ENCODE results near the gene MAP3K5.
"Not testable (repeated sequence)": the region's sequence is repeated elsewhere in the genome, so short reads cannot be mapped to it uniquely, and the experiment has no call there.

Gene MAP3K5

DNA sequence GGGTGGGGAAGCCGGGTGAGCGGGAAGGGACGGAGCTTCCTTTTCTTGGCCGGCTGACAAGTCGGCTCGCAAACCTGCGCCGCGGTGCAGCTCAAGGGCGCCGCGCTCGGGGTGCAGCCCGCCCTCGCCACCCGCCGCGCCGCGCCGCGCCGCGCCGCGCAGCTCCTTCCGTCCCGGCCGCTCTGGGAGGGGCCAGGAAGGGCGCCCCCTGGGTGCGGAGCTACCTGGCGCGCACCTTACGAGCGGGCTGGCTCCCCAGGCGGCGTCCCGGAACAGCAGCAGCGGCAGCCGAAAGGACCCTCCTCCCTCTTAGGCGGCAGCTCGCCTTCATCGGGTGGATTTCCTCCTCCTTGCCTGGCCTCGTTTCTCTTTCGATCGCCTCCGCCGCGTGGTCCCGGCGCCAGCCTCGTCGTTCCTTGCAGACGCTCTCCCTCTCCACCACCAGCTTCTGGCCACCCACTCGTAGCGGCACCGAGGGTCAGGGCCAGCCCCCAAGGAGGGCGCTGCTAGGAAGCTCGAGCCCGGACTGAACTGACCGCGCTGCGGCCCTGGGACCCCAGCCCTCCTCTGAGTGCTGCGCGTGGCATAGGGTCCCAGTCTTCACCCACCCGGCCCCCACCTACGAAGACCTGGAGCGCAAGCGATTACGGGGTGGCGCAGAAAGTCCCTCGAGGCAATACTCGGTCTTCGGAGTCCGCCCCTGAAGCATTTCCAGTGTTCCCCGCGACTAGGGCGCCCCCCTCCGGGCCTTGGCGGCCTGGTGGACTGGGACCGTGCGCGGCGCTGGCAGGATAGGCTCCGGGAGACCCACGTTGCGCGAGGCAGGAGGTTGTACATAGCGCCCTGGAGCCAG is at the start of gene MAP3K5:
TSS of gene MAP3K5 (minus strand) at position 68 of the 853 bp plus-strand sequence. CDS start 320 bp downstream, outside the sequence.
- DNase-seq: peak; percentile 85 to 88

GRCh38 chr6:136840276-136841001 is 48.2 kb upstream of the MAP3K5 start:
- no peak for DNase-seq

DNA sequence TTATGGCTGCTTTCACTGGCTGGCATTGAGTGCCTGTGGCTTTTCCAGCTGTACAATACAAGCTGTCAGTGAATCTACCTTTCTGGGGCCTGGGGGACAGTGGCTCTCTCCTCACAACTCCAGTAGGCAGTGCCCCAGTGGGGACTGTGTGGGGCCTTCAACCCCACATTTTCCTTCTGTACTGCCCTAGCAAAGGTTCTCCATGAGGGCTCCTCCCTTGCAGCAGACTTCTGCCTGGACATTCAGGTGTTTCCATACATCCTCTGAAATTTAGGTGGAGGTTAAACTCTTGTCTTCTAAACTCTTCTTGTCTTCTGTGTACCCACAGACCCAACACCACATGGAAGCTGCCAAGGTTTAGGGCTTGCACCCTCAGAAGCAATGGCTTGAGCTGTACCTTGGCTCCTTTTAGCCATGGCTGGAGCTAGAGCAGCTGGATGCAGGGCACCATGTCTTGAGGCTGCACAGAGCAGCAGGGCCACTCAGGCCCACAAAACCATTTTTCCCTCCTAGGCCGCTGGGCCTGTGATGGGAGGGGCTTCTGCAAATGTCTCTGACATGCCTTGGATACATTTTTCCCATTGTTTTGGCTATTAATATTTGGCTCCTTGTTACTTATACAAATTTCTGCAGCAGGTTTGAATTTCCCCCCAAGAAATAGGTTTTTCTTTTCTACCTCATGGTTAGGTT is 39.7 kb upstream of the MAP3K5 start:
- no peak for DNase-seq

DNA sequence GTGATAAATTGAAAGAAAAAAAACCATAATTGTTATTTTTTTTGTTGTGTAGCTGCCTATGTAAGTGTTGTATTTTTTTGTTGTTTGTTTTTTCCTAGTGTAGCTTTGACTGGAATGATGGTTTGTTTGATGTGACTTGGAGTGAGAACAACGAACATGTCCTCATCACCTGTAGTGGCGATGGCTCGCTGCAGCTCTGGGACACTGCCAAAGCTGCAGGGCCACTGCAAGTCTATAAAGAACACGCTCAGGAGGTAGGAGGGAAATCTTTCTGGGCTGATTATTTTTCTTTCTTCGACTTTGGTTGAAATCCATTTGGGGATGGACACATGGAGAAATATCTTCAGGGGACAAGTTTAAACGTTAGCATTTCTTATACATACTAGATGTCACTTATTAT is 33.9 kb upstream of the MAP3K5 start:
- DNase-seq: no peak

GRCh38 chr6:136823128-136823660 is 30.9 kb upstream of the MAP3K5 start:
- DNase-seq: no peak

DNA sequence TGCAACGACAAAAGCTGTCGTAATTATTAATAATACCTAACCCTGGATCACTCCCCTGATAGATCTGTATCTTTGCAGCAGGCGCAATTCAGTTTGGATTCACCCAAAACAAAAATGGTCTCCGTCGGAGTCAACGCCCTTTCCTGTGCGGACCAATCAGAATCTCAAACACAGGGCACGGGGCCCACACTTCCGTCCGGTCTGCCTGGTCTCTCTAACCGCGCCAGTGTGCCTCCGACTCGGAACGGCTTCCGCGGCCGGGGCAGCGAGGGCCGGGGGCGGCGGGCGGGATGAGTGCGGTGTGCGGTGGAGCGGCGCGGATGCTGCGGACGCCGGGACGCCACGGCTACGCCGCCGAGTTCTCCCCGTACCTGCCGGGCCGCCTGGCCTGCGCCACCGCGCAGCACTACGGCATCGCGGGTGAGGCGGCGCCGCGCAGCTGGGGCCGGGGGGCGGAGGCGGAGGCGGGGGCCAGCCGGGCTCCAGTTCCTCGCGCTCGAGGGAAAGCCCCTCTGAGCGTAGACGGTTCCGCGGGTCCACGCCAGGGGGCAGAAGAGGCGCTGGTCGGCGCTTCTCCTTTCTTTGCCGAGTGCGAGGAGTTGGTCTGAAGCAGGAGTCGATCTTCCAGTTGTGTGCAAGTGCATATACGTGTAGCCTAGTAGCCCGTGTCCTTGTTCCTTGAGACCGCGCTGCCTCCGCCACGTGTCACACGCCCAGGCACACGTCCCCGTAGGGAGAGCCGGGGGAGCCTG is 30.3 kb upstream of the MAP3K5 start, which contains the start of gene PEX7:
TSS of gene PEX7 (plus strand) at position 217 of the 752 bp plus-strand sequence. CDS start at position 291, 74 bp downstream.
- peak; percentile 80 to 86 for DNase-seq

GRCh38 chr6:136822046-136822375 is 29.7 kb upstream of the MAP3K5 start:
- DNase-seq: no peak

- DNase-seq: no peak
These were observed 28.3 kb upstream of the MAP3K5 start for GRCh38 chr6:136820561-136820960.

GRCh38 chr6:136816656-136817055 is 24.4 kb upstream of the MAP3K5 start:
- no peak for DNase-seq

GRCh38 chr6:136815608-136816007 is 23.3 kb upstream of the MAP3K5 start:
- DNase-seq: not testable (repeated sequence)

- DNase-seq: no peak
These were observed 19.9 kb upstream of the MAP3K5 start for GRCh38 chr6:136812174-136812573.

GRCh38 chr6:136811272-136811671 is 19.0 kb upstream of the MAP3K5 start:
- DNase-seq: no peak

- no peak for DNase-seq
These were observed 17.0 kb upstream of the MAP3K5 start for GRCh38 chr6:136809091-136809860.

- no peak for DNase-seq
These were observed 11.3 kb upstream of the MAP3K5 start for GRCh38 chr6:136803608-136804007.

DNA sequence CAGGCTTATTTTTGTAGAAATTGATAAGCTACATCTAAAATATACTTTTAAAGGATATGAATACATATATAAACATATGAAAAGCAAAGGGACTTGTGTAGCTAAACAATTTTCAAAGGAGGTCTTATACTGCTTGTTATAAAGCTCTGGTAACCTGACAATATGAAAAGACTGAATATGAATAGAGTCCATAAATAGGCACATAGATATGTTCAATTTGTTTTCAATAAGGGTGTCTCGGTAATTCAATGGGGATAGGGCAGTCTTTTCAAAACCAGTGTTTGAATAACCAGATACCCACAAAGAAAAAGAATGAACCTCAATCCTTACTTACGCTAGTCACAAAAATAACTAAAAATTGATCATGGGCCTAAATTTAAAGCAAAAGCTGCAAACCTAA is 9.3 kb upstream of the MAP3K5 start:
- no peak for DNase-seq

DNA sequence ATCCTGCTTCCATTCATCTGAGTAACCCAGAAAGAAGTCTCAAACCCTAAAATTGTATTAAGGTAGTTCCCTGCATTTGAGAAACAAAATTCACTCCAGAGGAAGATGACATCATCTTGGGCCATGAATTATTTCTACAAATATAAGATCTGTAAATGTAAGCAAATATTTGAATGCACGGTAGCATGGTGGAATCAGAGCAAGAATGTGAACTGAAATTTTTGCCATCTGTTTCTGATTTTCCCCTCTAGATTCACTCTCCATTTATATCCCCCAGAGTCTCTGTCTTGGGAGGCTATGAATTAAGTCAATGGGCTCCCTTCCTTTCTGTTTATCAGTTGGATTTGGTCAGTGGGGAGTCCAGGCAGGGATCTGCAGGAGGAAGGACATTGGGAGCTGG is 5.8 kb upstream of the MAP3K5 start:
- no peak for DNase-seq

GRCh38 chr6:136795996-136796395 is 3.7 kb upstream of the MAP3K5 start:
- no peak for DNase-seq

DNA sequence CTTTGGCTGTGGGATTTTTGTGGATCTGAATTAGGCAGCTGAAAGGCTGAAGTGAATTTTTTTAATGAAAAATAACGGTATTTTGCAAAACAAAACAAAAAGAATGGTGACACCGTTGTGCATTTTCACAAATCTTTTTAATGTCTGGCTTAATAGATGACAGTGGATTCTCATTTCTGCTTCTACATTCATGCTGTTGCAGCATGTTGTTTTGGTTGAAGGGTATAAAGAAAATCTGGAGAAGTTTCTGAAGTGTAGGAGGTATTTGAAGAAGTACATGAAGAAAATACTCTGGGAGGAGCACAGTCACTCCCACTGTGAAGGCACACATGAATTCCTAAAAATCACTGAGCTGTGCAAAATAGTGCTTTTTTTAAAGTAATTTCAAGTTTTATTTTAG is 3.1 kb upstream of the MAP3K5 start:
- no peak for DNase-seq

DNA sequence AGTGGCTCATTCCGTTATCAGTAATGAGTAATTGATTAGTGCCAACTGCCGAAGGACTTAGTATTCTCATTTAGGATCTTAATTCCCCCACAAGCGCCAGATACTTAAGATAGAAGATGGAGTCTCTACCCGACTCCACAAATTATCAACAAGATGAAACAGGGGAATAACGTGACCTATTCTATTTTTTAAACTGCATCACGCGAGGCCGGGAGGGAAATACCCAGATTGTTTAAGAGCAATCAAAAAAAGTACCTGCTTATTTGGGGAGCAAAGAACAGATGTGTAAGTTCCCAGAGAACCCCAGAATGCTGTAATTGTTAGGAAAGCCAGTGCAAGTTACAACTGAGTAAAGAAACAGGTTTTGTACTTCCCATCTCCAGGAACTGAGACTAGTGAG is 1.1 kb upstream of the MAP3K5 start:
- no peak for DNase-seq

DNA sequence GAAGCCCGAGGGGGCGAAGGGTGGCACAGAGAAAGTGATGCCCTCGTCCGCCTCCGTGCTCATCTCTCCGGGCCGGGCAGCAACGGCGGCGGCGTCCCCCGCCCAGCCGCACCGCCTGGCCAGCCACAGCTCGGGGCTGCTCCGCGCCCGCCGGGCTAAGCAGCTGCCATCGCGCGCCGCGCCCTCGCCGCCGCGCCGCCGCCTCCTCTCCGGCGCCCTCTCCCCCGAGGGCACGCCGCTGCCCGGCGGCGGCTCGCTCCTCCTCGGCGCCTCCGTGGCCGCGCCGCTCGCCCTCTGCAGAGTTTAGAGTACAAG is 225 bp downstream of the MAP3K5 start:
- no peak for DNase-seq

DNA sequence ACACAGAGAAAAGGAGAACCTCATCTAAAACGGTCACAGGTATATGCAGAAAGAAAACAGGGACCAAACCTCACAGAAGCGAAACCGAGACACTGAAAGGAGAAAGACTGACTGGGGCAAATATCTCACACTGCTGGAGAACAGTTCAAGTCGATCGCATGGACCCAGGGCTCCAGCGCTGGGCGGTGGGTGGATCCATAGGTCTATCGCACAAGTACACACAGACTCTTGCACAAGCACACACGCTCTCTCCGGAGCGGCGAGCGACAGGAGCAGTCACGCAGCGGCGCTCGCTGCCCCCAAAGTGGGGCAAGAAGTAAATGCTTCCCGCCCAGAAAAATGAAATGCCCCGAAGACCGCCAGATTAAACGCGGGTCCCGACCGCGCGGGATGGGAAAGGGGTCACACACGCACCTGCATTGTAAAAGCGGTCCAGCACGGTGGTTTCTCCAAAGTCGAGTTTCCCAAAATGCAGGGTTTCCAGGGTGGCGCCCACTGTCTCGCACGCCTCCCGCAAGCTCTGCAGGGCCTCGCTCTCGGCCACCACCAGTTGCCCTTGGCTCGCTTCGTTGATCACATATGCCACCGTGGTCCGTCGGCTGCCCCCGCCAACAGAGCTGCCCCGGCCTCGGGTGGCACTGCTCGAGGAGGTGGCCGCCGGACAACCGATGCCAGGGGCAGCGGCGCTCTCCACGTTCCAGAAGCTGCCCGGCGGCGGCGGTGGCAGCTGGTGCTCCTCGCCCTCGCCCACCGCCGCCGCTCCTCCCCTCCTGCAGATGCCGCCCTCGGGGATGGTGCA is 782 bp downstream of the MAP3K5 start:
- DNase-seq: peak; percentile 17 to 52
